Keratinocyte (primary cell): ENCODE measurements around the gene SEC16A.

Experiments used
- CTCF ChIP-seq, 3 experiments: IDR thresholded peaks in 1 of 3; conservative IDR thresholded peaks in 1 of 3; optimal IDR thresholded peaks in 1 of 3; 2 replicates in 2 of 3; 3 replicates in 1 of 3; pipeline versions ENCODE3 to v1.5.1; 2011; ENCODE audit warnings: low read length in 3 of 3, mild to moderate bottlenecking in 3 of 3, moderate library complexity in 2 of 3, control low read depth in 1 of 3, inconsistent platforms in 1 of 3; ENCODE audit not compliant: insufficient read depth in 2 of 3; ENCODE audit errors: extremely low read depth in 1 of 3
- EZH2 ChIP-seq: IDR thresholded peaks from one replicate; pipeline ENCODE4 v1.6.1; 2012; ENCODE audit warnings: inconsistent platforms, mild to moderate bottlenecking, low read length, moderate library complexity

- TF ChIP-seq CTCF (optimal IDR thresholded peaks at IDR 0.05 in 1 of 3, IDR thresholded peaks at IDR 0.05 in 1 of 3, conservative IDR thresholded peaks at IDR 0.05 in 1 of 3; ENCODE audit: extremely low read depth in 1 of 3, insufficient read depth in 2 of 3, low read length in 3 of 3) (no peak), EZH2 (no peak)
Measured at GRCh38 chr9:136403538-136403914, 79.3 kb downstream of the SEC16A start.
